OCI-LY7 (cell line): Measurements from ENCODE around the gene RIMS3. TPM values are rescaled to one million over a fixed set of nuclear protein-coding genes. Genes with fewer than 3 reads are reported as not detected.

Experiments used
- BruUV-seq: library from RNA; stranded (reverse); fragments of 400-500 nt; replicated peaks from 2 replicates; lab custom pipeline; 2021; lab: Mats Ljungman, UMichigan
- CTCF ChIA-PET: fragments of 300-600 bp; sonication (Branson Sonifier 250); formaldehyde crosslinking; loops from one replicate; lab custom pipeline; 2022; ENCODE audit warnings: antibody characterized with exemption; ENCODE audit not compliant: unreplicated experiment; lab: Charles Lee
- POLR2A ChIA-PET: fragments of 300-600 bp; sonication (Branson Sonifier 250); formaldehyde crosslinking; loops from one replicate; lab custom pipeline; 2022; ENCODE audit warnings: antibody characterized with exemption; lab: Charles Lee
- DNase-seq: peaks from one replicate; pipeline ENCODE4 v3.0.0-alpha.2; 2015; ENCODE audit warnings: low spot score
- H2AFZ ChIP-seq: fragments of 200-600 bp; sonication (generic), shearing (Covaris generic); 2 replicates; pipeline ENCODE4 v1.6.1; 2014; ENCODE audit warnings: mild to moderate bottlenecking, antibody characterized with exemption, low read length, moderate library complexity
- H3K27ac ChIP-seq: fragments of 200-600 bp; sonication (generic); 2 replicates; pipeline ENCODE4 v1.5.1; 2014; ENCODE audit warnings: mixed run types, low read depth, mild to moderate bottlenecking, moderate library complexity, low read length, inconsistent platforms; ENCODE audit not compliant: poor library complexity, severe bottlenecking
- H3K36me3 ChIP-seq: fragments of 200-600 bp; sonication (generic); 2 replicates; pipeline ENCODE4 v1.6.1; 2014; ENCODE audit warnings: mild to moderate bottlenecking, antibody characterized with exemption, low read length, moderate library complexity, mixed read lengths; ENCODE audit not compliant: insufficient read depth
- H3K4me1 ChIP-seq: fragments of 200-600 bp; sonication (generic); 2 replicates; pipeline ENCODE4 v1.5.1; 2014; ENCODE audit warnings: mild to moderate bottlenecking, low read length; ENCODE audit not compliant: insufficient read depth, poor library complexity, severe bottlenecking
- H3K4me2 ChIP-seq: fragments of 200-600 bp; sonication (generic); 2 replicates; pipeline ENCODE4 v1.6.1; 2014; ENCODE audit warnings: mild to moderate bottlenecking, low read length
- H3K4me3 ChIP-seq: fragments of 200-600 bp; sonication (generic); 2 replicates; pipeline ENCODE4 v1.5.1; 2014; ENCODE audit warnings: mild to moderate bottlenecking, low read depth, low read length; ENCODE audit not compliant: poor library complexity, severe bottlenecking
- H3K79me2 ChIP-seq: fragments of 200-600 bp; sonication (generic); 2 replicates; pipeline ENCODE4 v1.6.1; 2016; ENCODE audit warnings: low read depth, mild to moderate bottlenecking, low read length, moderate library complexity, mixed read lengths; ENCODE audit not compliant: insufficient read depth
- H3K9me2 ChIP-seq: fragments of 200-600 bp; sonication (generic); 2 replicates; pipeline ENCODE4 v1.6.1; 2016; ENCODE audit warnings: mild to moderate bottlenecking, low read length, mixed read lengths; ENCODE audit not compliant: insufficient read depth
- H3K9me3 ChIP-seq: fragments of 200-600 bp; sonication (generic); 2 replicates; pipeline ENCODE4 v1.6.1; 2014; ENCODE audit warnings: mild to moderate bottlenecking, mixed run types, low read length, mixed read lengths
- H4K20me1 ChIP-seq: fragments of 200-600 bp; sonication (generic); 2 replicates; pipeline ENCODE4 v1.6.1; 2014; ENCODE audit warnings: mild to moderate bottlenecking, antibody characterized with exemption, low read length, moderate library complexity, mixed read lengths; ENCODE audit not compliant: insufficient read depth
- EZH2phosphoT487 ChIP-seq: fragments of 200-600 bp; sonication (generic); IDR thresholded peaks from 2 replicates; pipeline ENCODE4 v1.6.1; 2018; ENCODE audit warnings: low read depth, borderline replicate concordance, mild to moderate bottlenecking, mixed run types, antibody characterized with exemption, low read length, moderate library complexity, mixed read lengths
- intact Hi-C: fragments of 100-400 bp; cut with micrococcal nuclease; formaldehyde crosslinking; loops from one replicate; pipeline ENCODE4 v1.10.0; 2022; ENCODE audit not compliant: unreplicated experiment
- total RNA-seq, 2 experiments: library from RNA; depleted of rRNA in 1 of 2; stranded (reverse); fragments of >200 nt in 1 of 2; shearing (Covaris generic) in 1 of 2; gene quantifications; 2 replicates each; pipeline ENCODE4 v1.2.3, GENCODE V29; 2014 to 2022
- TF ChIP-seq, protein P1 (sequence below): fragments of 200-600 bp; sonication (generic); conservative IDR thresholded peaks from 2 replicates; pipeline ENCODE4 v1.5.1; 2014; ENCODE audit warnings: mild to moderate bottlenecking, antibody characterized with exemption, low read length, moderate library complexity, mixed read lengths

Gene RIMS3
- total RNA-seq, 2 experiments from 2014 or later: 80.3 to 89.3 TPM

DNA sequence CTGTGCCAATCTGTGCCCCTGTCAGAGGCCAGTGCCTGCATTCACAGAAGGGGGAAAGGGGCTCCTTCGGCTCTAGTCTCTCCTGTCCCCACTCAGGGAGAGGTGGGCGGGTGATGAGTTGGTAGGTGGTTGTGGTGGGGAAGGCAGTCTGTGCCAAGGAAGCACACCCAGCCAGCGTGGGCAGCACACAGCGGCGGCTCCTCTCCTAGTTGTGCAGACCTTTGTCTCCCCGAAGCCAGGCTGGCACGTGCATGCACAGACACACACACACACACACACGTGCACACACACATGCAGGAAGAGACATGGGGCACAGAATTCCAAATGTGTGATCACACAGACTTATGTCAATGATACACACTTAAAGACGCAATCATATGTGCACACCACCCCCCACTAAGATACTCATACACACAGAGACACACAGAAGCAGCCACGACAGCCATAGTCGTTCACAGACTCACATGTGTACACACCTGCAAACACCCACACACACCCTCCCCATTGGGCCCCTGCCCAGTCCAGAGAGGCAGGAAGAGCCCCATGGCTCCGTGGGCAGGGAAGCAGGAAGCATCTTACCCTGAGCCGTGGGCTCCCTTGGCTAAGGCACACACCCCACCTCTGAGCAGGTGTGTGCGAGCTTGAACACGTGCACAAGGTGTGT lies 16.4 kb downstream of the RIMS3 start:
- Histone ChIP-seq H3K27ac (no peak overlapping the region), H2AFZ (no peak overlapping the region), H4K20me1 (peaks cover 4% of the 10 kb centered on the region; the same call in 1 of the 2 replicates), H3K9me2 (no peaks in the 10 kb centered on the region), H3K79me2 (no peaks in the 10 kb centered on the region), H3K9me3 (no peaks in the 10 kb centered on the region), H3K36me3 (peaks cover 12% of the 10 kb centered on the region), H3K4me3 (no peak overlapping the region), H3K4me2 (no peak overlapping the region), H3K4me1 (no peaks in the 10 kb centered on the region)
- POLR2A ChIA-PET: interaction anchor here (1.0 kb wide), 1 partner anchor 308 kb away, joined by 4 read pairs; no protein-coding TSS in a partner anchor
- no peak for DNase-seq
- TF ChIP-seq, protein P1, sequence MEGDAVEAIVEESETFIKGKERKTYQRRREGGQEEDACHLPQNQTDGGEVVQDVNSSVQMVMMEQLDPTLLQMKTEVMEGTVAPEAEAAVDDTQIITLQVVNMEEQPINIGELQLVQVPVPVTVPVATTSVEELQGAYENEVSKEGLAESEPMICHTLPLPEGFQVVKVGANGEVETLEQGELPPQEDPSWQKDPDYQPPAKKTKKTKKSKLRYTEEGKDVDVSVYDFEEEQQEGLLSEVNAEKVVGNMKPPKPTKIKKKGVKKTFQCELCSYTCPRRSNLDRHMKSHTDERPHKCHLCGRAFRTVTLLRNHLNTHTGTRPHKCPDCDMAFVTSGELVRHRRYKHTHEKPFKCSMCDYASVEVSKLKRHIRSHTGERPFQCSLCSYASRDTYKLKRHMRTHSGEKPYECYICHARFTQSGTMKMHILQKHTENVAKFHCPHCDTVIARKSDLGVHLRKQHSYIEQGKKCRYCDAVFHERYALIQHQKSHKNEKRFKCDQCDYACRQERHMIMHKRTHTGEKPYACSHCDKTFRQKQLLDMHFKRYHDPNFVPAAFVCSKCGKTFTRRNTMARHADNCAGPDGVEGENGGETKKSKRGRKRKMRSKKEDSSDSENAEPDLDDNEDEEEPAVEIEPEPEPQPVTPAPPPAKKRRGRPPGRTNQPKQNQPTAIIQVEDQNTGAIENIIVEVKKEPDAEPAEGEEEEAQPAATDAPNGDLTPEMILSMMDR: no peak
- TF ChIP-seq EZH2phosphoT487: no peak
- intact Hi-C loops: no loop called here
- no TSS peak for BruUV-seq
- CTCF ChIA-PET: no interaction called here

DNA sequence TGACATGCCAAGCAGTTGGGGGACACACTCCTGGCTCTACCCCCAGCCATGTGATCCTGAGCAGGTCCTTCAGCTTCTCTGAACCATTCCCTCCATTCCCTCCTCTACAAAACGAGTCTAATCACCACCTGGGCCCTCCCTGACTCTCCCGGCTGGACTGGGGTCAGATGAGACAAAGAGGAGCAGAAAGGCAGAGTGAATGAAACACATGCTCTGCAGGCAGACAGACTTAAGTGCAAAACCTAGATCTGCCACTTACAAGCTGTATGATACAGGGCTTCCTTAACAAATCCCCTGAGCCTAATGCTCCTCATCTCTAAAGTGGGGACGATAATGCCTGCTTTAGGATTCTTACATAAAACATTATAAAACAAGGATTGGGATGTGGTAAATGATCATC lies 17.3 kb downstream of the RIMS3 start:
- ChIA-PET POLR2A (no interaction called here), CTCF (no interaction called here)
- H3K27ac ChIP-seq: no peak overlapping the region

DNA sequence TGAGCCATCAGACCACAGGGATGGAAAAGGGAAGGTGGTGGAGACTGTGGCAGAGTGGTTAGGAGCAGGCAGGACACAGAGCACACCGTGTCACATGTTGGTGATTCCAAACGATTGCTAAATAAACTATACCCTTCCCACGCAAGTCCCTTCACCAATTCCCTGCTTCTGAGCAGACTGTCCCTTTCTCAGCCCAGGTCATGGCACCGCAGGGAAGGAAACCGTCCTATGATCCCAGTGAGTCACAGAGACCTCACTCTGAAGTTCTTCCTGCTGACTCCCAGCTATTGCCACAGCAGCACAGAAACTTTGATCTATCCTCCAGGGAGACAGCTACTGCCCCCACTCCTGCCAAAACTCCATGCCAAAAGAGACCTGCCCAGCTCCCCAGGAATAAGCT lies 19.2 kb downstream of the RIMS3 start:
- no peak for DNase-seq
- Histone ChIP-seq H2AFZ (no peak overlapping the region), H3K4me1 (no peaks in the 10 kb centered on the region), H3K36me3 (peaks cover 22% of the 10 kb centered on the region), H4K20me1 (no peaks in the 10 kb centered on the region), H3K4me3 (no peak overlapping the region), H3K9me3 (no peaks in the 10 kb centered on the region), H3K4me2 (no peak overlapping the region), H3K9me2 (no peaks in the 10 kb centered on the region), H3K27ac (no peak overlapping the region), H3K79me2 (no peaks in the 10 kb centered on the region)
- ChIA-PET CTCF (no interaction called here), POLR2A (no interaction called here)
- TF ChIP-seq, protein P1: no peak
- TF ChIP-seq EZH2phosphoT487: no peak
- intact Hi-C loops: no loop called here
- BruUV-seq: no TSS peak

More for the DNA sequence above, 17.3 kb downstream of the RIMS3 start:
- no peaks in the 10 kb centered on the region for H3K4me1 ChIP-seq
- no peaks in the 10 kb centered on the region for H3K9me3 ChIP-seq
- no TSS peak for BruUV-seq
- H3K9me2 ChIP-seq: no peaks in the 10 kb centered on the region
- peaks cover 4% of the 10 kb centered on the region; the same call in 1 of the 2 replicates for H4K20me1 ChIP-seq
- H3K4me3 ChIP-seq: no peak overlapping the region
- peaks cover 12% of the 10 kb centered on the region for H3K36me3 ChIP-seq
- H2AFZ ChIP-seq: no peak overlapping the region
- no peaks in the 10 kb centered on the region for H3K79me2 ChIP-seq
- TF ChIP-seq, protein P1: no peak
- no peak for TF ChIP-seq EZH2phosphoT487
- intact Hi-C loops: no loop called here
- no peak for DNase-seq
- H3K4me2 ChIP-seq: no peak overlapping the region
